ENCODE data around the gene C1orf141.

DNA sequence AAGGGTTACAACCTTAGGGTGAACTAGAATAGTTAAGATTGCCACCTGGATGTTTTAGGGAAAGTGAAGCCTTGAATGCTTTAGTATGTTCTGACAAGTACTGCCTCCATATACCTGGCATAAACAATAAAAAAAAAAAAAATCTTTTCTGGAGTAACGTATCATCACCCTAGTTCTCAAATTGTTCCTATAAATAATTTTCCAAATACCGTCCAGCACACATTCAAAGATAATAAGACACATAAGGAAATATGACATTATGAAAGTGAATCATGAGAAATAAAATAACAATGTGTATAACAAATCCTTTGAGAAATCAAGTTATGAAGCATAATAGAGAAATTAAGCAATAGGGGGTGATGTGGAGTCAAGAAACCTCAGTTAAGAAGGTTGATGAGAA, 20.6 kb downstream of the C1orf141 start:
- TF ChIP-seq CTCF (IDR thresholded peaks at IDR 0.05; ENCODE audit: low read depth, low read length, missing input control) (no peak), FOXA2 (IDR thresholded peaks at IDR 0.05) (no peak), YY1 (IDR thresholded peaks at IDR 0.05) (no peak)

All from liver (tissue), 2 donors.